GM19397 (cell line): ENCODE results near the gene SEC24D.
"Not testable (repeated sequence)": the region's sequence is repeated elsewhere in the genome, so short reads cannot be mapped to it uniquely, and the experiment has no call there.

Source experiments
- ATAC-seq: cut with Tn5 transposase; IDR thresholded peaks from one replicate; pipeline ENCODE4 v1.9.1; 2021; ENCODE audit warnings: mild to moderate bottlenecking, moderate library complexity; ENCODE audit not compliant: unreplicated experiment

Gene SEC24D

DNA sequence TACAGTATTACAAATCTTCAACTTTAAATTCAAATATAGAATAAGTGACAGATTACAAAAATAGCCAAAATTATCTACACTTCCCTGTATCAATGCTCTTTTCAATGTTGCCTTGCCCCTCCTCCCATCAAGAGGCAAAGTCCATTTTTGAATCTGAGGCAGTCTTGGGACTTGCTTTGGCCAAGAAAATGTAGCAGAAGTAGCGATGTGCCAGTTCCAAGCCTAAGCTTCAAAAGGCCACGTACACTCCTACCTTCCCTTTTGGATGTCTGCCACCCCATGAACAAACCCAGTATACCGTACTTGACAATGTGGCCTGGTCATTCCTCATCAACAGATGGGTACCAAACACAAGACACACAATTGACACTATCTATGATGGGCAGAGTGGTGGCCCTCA is 24.1 kb downstream of the SEC24D start:
- no peak for ATAC-seq

DNA sequence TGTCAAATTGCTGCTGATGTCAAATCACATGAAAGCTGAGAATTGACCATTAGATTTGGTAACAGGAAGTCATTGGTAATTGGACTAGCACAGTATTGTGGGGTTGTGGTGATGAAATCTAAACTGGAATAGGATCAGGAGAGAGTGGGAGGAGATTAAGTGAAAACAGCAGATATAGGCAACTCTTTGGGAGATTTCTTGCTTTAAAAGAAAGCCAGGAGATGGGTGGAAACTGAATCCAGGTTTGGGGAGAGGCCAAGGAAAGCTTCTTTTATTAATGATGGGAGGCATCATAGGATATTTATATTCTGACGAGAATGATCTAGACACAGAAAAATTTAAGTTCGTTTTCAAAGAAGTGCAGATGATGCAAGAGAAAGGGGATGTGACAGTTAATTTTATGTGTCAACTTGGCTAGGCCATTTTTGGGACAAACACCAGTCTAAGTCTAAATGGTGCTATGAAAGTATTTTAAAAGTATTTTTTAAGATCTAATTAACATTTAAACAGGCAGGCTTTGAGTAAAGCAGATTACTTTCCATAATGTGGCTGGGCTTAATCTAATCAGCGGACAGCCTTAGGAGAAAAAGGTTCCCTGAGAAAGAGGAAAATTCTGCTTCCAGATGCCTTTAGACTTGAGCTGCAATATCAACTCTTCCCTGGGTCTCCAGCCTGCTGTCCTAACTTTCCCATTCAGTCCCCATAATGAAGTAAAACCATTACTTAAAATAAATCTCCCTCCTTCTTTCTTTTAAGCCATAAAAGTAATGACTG is 24.7 kb downstream of the SEC24D start:
- no peak for ATAC-seq

DNA sequence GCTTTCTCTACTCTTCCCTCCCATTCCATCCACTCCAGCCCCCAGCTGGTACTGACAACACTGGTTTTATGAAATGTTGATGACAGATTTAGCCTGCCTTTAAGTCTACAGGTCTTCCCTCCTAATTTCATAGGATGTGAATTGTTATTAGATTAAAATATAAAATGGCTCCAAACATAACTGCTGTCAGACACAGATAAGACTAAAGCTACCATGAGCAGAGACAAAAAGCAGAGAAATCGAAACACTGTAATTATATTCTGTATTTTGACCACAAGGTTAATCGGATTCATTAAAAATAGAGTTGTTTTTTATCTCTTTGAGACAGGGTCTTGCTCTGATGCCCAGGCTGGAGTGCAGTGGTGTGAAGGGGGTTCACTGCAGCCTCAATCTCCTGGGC is 28.3 kb downstream of the SEC24D start:
- no peak for ATAC-seq

DNA sequence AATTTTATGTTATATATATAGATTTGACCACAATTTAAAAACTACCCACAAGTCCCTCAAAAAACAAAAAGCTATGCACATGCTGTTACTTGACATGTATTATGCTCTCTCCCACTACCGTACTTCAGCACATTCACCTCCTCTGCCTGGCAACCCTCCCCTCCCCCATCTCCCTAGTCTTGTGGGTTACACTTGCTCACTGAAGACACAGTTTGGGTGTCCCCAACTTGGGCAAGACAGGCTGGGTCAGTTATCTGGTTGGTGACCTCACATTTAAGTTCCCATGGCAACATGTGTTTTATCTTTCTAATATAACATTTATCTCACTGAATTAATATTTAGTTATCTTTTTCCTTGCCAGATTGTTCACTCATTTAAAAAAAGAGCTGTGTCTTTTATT is 32.7 kb downstream of the SEC24D start:
- ATAC-seq, result no peak

DNA sequence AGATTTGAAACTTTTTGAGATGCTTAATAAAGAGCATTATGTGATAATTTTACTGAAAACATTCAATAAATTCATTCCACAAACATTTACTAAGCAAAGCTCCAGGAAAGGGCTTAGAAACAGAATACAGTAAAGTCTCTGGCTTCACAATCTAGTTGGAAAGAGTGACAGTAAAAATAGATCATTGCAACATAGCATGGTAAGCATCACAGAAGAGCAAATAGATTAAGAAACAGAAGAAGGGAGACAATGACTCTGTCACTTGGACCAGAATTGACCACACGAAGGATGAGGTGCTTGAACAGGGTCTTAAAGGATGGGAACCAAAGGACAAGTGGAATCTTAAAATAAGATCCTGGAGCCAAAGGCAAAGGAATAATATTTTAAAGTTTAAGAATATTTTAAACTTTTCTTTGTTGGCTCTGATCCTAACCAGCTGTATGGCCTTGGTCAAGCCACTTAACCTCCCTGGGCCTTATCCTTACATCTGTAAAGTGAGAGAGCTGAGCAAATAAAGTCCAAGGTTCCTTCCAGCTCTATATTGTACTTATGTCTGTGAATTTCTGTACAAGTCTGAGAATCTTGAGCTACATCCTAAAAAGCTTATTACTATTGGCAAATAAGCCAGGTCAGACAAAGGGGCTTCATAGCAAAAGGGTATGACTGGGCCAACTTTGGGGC is 33.9 kb downstream of the SEC24D start:
- no peak for ATAC-seq

DNA sequence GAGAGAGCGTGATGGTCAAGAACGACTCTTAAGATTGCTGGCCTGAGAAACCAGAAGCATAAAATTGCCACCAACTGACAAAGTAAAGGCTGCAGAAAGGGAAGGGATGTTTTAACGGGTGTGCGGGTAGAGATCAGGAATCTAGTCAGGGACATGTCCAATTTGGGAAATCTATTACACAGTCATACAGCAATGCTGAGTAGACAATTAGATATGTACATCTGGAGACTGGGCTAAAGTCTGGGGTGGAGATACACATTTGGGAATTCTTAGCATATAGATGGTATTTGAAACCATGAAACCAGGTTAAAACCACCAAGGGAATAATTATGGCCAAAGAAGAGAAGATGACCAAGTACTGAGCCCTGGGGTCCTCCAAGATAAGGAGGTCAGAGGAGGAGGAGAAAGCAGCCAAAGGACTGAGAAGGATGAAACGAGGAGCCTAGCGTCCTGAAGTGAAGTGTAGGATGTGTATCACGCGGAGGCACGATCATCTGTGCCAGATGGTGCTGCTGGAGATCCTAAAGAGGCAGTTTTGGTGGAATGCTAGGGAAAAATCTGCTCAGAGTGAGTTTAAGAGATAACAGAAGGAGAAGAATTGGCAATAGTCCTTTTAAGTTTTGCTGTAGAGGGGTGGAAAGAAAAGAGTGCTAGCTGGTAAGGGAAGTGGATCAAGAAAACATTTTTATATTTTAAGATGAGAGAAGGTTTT is 36.5 kb downstream of the SEC24D start:
- ATAC-seq, result no peak

DNA sequence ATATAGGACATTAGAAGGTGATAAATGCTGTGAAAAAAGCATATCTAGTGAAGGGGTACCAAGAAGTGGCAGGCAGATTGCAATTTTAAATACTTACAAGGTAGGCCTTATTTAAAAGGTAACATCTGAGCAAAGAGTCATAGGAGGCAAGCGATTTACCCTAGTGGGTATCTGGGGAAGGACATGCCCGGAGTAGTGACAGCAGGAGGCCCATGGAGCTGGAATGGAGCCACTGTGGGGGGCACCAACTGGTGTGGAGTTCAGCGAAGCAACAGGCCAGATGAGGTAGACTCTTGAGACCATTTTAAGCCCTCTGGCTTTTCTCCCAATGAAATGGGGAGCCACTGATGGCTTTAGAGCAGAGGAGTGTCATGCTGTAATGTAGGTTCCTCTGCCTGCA is 37.3 kb downstream of the SEC24D start:
- no peak for ATAC-seq

DNA sequence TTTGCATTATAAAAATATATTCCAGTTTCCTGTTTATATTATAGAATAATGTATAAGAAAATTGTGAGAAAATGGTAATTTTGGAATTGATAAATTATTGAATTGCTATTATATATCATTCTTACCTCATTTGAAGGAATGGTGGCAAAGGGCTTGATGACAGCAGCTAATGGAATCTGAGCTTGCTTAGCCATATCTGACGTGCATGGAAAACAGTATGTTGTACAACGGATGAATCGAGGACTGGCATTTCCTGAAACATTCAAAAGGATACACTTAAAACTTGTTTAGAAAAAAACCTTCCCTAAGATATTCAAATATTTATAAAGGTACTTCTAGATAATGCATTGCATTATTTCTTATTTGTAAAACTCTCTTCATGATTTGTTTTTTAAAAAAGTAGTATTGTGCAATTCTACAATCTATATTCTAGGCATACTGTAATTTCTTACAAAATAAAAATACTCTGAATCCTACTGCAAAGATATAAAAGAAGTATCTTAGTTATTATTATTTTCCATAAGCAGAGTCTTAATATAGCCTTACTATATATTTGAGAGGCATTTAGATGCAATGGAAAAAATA is 38.3 kb downstream of the SEC24D start:
- no peak for ATAC-seq

DNA sequence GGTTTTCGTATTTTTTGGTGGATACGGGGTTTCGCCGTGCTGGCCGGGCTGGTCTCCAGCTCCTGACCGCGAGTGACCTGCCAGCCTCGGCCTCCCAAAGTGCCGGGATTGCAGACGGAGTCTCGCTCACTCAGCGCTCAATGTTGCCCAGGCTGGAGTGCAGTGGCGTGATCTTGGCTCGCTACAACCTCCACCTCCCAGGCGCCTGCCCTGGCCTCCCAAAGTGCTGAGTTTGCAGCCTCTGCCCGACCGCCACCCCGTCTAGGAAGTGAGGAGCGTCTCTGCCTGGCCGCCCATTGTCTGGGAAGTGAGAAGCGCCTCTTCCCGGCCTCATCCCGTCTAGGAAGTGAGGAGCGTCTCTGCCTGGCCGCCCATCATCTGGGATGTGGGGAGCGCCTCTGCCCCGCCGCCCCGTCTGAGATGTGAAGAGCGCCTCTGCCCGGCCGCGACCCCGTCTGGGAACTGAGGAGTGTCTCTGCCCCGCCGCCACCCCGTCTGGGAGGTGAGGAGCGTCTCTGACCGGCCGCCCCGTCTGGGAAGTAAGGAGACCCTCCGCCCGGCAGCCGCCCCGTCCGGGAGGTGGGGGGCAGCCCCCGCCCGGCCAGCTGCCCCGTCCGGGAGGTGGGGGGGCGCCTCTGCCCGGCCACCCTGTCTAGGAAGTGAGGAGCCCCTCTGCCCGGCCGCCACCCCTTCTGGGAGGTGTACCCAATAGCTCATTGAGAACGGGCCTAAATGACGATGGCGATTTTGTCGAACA is 44.1 kb downstream of the SEC24D start:
- ATAC-seq, result not testable (repeated sequence)

DNA sequence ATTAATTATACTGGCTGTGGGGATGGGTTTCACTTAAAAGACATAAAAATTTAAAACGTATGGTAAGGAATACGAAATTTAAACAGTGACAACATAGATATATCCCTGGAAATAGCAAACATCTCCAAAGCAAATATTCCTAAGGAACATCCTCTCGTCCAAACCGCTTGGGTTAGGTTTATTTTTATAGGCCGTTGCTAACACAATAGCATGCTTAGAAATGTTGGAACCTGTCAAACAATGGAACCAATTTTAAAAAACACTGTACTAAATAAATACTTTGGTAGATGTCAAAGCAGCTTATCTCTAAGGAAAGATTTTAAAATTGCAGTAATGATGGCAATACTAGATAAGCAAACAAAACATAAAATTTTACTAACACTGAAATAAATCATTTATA is 45.4 kb downstream of the SEC24D start:
- no peak for ATAC-seq

DNA sequence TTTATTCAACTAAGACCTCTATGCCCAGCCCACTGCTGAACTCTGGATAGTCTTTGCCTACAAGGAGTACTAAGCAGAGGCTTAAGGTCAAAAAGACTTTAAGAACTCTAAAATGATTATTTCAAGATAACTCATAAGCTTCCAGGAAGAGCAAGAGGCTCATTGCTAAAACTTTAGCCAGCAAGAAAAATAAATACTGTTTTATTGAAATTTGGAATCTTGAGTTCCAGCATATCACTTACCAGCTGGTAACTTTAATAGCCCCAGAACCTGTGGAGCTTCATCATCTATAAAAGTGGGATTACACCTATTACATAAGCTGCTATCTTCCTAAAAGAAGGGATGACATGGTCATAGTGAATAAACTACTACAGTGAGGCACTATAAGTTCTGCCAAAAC is 47.0 kb downstream of the SEC24D start:
- ATAC-seq, result no peak

DNA sequence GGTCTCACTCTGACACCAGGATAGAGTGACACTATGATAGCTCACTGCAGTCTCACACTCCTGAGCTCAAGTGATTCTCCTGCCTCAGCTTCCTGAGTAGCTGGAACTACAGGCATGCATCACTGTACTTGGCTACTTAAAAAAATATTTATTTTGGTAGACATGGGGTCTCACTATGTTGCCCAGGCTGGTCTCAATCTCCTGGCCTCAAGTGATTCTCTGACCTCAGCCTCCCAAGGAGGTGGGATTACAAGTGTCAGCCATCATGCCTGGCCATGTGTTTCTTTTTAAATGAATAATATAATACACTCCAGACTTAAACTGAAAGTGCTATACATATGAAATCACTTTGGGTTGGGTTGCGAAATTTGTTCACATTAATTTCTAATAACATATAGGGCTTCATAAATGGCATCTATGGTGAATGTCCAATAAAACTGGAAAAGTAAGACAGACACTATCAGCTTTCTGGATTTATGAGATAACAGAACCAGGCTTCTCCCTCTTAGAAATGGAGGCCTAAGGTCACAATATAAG is 48.0 kb downstream of the SEC24D start:
- no peak for ATAC-seq

DNA sequence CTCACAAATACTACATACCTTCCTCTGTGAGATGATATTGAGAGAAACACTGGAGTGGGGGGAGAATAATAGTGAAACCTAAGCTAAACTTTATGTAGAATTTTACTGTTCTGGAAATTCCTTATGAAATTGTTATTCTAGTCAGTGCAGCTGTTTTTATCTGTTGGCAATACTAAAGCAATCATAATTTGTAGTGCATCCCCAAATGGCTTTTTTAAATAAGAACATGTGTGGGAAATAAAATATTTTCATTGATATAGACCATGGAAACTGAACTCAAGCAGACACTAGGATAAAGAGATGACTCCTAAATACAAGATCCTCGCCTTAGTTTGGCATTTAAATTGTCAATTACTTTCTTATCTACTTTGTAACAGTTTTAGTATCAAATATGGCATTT is 51.1 kb downstream of the SEC24D start:
- ATAC-seq, result no peak

DNA sequence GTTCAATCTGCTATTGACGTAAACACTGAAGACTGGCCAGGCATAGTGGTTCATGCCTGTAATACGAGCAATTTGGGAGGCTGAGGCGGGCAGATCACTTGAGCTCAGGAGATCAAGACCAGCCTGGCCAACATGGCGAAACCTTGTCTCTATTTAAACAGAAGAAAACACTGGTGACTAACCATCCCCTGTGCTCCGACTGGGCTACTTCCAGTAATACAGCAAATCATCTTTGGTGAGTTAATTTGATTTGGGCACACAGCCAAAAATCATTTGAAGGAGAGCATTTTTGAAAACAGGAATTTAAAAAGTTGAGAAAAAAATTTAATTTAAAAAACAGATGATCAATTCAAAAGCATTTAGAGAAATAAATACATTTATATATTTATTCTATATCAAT is 52.0 kb downstream of the SEC24D start:
- no peak for ATAC-seq

DNA sequence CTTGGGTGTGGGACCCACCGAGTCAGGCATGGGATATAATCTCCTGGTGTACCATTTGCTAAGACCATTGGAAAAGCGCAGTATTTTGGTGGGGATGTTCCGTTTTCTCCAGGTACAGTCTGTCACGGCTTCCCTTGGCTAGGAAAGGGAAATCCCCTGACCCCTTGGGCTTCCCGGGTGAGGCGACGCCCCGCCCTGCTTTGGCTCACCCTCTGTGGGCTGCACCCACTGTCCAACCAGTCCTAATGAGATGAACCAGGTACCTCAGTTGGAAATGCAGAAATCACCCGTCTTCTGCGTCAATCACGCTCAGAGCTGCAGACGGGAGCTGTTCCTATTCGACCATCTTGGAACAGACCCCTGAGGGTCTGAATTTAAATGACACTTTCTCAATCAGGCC is 53.0 kb downstream of the SEC24D start:
- ATAC-seq, result not testable (repeated sequence)

DNA sequence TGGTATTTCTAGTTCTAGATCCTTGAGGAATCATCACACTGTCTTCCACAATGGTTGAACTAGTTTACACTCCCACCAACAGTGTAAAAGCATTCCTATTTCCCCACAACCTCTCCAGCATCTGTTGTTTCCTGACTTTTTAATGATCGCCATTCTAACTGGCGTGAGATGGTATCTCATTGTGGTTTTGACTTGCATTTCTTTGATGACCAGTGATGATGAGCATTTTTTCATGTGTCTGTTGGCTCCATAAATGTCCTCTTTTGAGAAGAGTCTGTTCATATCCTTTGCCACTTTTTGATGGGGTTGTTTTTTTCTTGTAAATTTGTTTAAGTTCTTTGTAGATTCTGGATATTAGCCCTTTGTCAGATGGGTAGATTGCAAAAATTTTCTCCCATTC is 58.3 kb downstream of the SEC24D start:
- ATAC-seq, result not testable (repeated sequence)

DNA sequence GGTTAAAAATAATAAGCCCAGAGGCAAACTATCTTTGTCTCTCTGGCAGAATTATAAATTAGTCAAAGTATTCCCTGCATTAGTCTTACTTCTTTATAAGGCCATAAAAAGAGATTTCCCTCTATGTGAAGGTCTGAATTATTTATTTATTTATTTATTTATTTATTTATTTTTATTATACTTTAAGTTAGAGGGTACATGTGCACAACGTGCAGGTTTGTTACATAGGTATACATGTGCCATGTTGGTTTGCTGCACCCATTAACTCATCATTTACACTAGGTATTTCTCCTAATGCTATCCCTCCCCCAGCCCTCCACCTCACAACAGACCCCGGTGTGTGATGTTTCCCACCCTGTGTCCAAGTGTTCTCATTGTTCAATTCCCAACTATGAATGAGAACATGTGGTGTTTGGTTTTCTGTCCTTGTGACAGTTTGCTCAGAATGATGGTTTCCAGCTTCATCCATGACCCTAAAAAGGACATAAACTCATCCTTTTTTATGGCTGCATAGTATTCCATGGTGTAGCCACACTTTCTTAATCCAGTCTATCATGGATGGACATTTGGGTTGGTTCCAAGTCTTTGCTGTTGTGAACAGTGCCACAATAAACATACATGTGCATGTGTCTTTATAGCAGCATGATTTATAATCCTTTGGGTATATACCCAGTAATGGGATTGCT is 58.8 kb downstream of the SEC24D start:
- not testable (repeated sequence) for ATAC-seq

DNA sequence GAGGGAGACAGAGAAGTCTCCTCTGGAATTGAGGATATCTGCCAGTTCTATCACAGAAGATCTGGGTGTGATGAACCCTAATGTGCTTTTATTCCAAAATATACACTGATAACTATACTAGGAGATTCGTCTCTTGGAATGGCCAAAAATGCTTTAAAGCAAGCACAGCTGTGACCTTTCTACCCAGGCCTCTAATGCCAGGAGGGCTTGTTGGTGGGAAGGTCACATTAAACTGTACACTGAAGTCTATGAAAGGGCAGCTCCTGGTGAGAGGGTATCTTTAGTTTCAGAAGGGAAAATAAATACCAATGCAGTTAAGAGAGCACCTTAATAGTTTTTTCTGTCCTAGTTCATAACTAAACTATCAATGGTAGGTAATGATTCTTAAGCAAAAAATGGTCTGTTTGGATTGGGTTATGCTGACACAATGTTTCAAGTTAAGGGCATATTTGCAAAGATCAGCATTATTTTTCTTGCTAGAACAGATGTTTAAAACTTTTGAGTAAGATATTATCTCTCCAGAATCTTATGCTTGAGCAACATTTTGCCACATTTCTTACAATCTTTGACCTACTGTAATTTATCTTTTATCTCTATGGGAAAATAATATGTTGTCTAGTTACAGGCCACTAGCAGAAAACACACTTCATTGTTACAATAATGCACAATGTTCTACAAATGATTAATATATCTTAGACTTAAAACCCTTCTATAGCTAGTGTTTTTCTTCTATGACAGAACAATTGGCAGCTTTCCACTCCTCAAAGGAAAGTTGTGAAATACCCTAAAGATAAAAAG is 59.6 kb downstream of the SEC24D start:
- no peak for ATAC-seq

DNA sequence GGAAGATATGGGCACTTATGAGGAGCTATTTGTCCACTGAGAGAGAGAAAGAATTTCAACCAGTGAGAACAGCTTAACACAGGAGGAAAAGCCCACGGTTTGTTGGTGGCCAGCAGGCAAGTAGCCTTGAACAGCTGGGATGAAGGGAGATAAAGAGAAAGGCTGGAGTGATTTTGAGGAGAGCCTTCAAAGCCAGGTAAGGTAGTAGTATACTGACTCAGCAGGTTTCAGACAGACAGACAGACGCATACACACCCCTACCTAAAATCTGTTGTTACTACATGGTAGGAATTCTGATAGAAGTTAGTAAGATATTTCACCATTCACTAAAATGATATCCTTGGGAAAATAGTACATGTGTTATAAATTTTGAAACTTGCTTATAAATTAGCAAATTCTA is 60.5 kb downstream of the SEC24D start:
- no peak for ATAC-seq
